Fibroblast of lung (primary cell): ENCODE results near the gene FBN1. TPM values are rescaled to one million over a fixed set of nuclear protein-coding genes. Genes with fewer than 3 reads are reported as not detected.
A peak's percentile ranks its signal among the peaks of the same experiment; 100 is the strongest.

Experiments used
- DNase-seq, 2 donors: peaks; one replicate each; pipeline versions ENCODE4 v3.0.0 to v3.0.0-alpha.2; 2010; ENCODE audit warnings: low read depth in 2 of 2
- H2AFZ ChIP-seq: 2 replicates; pipeline ENCODE4 v1.5.1; 2012; ENCODE audit warnings: low read length, control low read depth, inconsistent platforms
- H3K27ac ChIP-seq: 2 replicates; pipeline ENCODE4 v1.5.1; 2011; ENCODE audit warnings: low read length, control low read depth; ENCODE audit not compliant: insufficient read depth
- H3K27me3 ChIP-seq: 2 replicates; pipeline ENCODE4 v1.5.1; 2011; ENCODE audit warnings: mild to moderate bottlenecking, low read length; ENCODE audit not compliant: control insufficient read depth, insufficient read depth
- H3K36me3 ChIP-seq: 2 replicates; pipeline ENCODE4 v1.5.1; 2011; ENCODE audit warnings: low read length; ENCODE audit not compliant: control insufficient read depth, insufficient read depth
- H3K4me1 ChIP-seq: 2 replicates; pipeline ENCODE4 v1.5.1; 2011; ENCODE audit warnings: low read length; ENCODE audit not compliant: control insufficient read depth, insufficient read depth; ENCODE audit errors: extremely low read depth
- H3K4me2 ChIP-seq: 2 replicates; pipeline ENCODE4 v1.5.1; 2011; ENCODE audit warnings: low read length, control low read depth; ENCODE audit not compliant: insufficient read depth; ENCODE audit errors: extremely low read depth
- H3K4me3 ChIP-seq, 4 experiments: fragments of 200-600 bp in 1 of 4; sonication (generic) in 1 of 4; replicated peaks in 1 of 4; 2 replicates each; pipeline ENCODE4 v1.5.1; 2011 to 2016; ENCODE audit warnings: low read length in 4 of 4, low read depth in 3 of 4, mild to moderate bottlenecking in 3 of 4, control low read depth in 2 of 4, inconsistent platforms in 1 of 4, mixed read lengths in 1 of 4; ENCODE audit not compliant: insufficient read depth in 1 of 4; ENCODE audit errors: control extremely low read depth in 1 of 4
- H3K79me2 ChIP-seq: 2 replicates; pipeline ENCODE4 v1.5.1; 2012; ENCODE audit warnings: mild to moderate bottlenecking, low read length, inconsistent platforms; ENCODE audit not compliant: control insufficient read depth, insufficient read depth
- H3K9ac ChIP-seq: 2 replicates; pipeline ENCODE4 v1.5.1; 2011; ENCODE audit warnings: mild to moderate bottlenecking, low read length, control low read depth; ENCODE audit not compliant: insufficient read depth
- H3K9me3 ChIP-seq: 2 replicates; pipeline ENCODE4 v1.5.1; 2012; ENCODE audit warnings: low read depth, low read length; ENCODE audit not compliant: control insufficient read depth, insufficient read depth
- H4K20me1 ChIP-seq: 2 replicates; pipeline ENCODE4 v1.5.1; 2011; ENCODE audit warnings: low read length; ENCODE audit not compliant: control insufficient read depth, insufficient read depth; ENCODE audit errors: extremely low read depth
- CTCF ChIP-seq, 2 donors: IDR thresholded peaks in 1 of 2; conservative IDR thresholded peaks in 1 of 2; 1 replicate in 1 of 2; 2 replicates in 1 of 2; pipeline ENCODE4 v1.5.1; 2011 to 2012; ENCODE audit warnings: low read length in 2 of 2, control low read depth in 1 of 2, inconsistent platforms in 1 of 2, low read depth in 1 of 2, mild to moderate bottlenecking in 1 of 2
- EZH2 ChIP-seq: IDR thresholded peaks from 2 replicates; pipeline ENCODE4 v1.5.1; 2012; ENCODE audit warnings: low read length, control low read depth, mild to moderate bottlenecking; ENCODE audit errors: missing control alignments
- polyA plus RNA-seq, 2 donors: library from polyadenylated mRNA; depleted of rRNA in 1 of 2; stranded (reverse) in 1 of 2; unstranded in 1 of 2; fragments of >200 nt; gene quantifications; 2 replicates each; pipeline ENCODE4 v1.2.1, GENCODE V29; 2011 to 2012; ENCODE audit warnings: missing spikeins in 1 of 2
- total RNA-seq: library from RNA; depleted of rRNA; stranded (reverse); fragments of >200 nt; gene quantifications from 2 replicates; pipeline ENCODE4 v1.2.1, GENCODE V29; 2014

The FBN1 gene
- total and polyA plus RNA-seq, 2 donors (not counting 1 experiment from before 2014, with no cell fraction given), result 368 to 446 TPM

GRCh38 chr15:48426044-48426443 lies 219.5 kb downstream of the FBN1 start:
- H3K9me3 ChIP-seq, result no peaks in the 10 kb centered on the region
- no peak for DNase-seq
- H3K4me3 ChIP-seq, result no peak overlapping the region
- no peak for TF ChIP-seq CTCF (conservative IDR thresholded peaks at IDR 0.05 in 1 of 2, IDR thresholded peaks at IDR 0.05 in 1 of 2; ENCODE audit: low read depth in 1 of 2, low read length in 2 of 2)
- TF ChIP-seq EZH2, result no peak
- H3K79me2 ChIP-seq, result no peaks in the 10 kb centered on the region
- H3K27ac ChIP-seq, result no peak overlapping the region
- no peaks in the 10 kb centered on the region for H4K20me1 ChIP-seq
- no peak overlapping the region for H3K4me2 ChIP-seq
- peaks cover 14% of the 10 kb centered on the region for H3K4me1 ChIP-seq
- no peak overlapping the region for H3K9ac ChIP-seq
- H2AFZ ChIP-seq, result no peak overlapping the region
- H3K27me3 ChIP-seq, result no peaks in the 10 kb centered on the region
- H3K36me3 ChIP-seq, result peaks cover 14% of the 10 kb centered on the region

- H3K9ac ChIP-seq, result no peak overlapping the region
- no peaks in the 10 kb centered on the region for H3K79me2 ChIP-seq
- no peak overlapping the region for H3K27ac ChIP-seq
- no peak overlapping the region for H3K4me3 ChIP-seq
- H3K27me3 ChIP-seq, result no peaks in the 10 kb centered on the region
- no peak overlapping the region for H2AFZ ChIP-seq
- no peaks in the 10 kb centered on the region for H3K9me3 ChIP-seq
- peaks cover 14% of the 10 kb centered on the region for H3K4me1 ChIP-seq
- H3K36me3 ChIP-seq, result peaks cover 18% of the 10 kb centered on the region
- no peaks in the 10 kb centered on the region for H4K20me1 ChIP-seq
- no peak overlapping the region for H3K4me2 ChIP-seq
- no peak for DNase-seq
- TF ChIP-seq EZH2, result no peak
- no peak for TF ChIP-seq CTCF (conservative IDR thresholded peaks at IDR 0.05 in 1 of 2, IDR thresholded peaks at IDR 0.05 in 1 of 2; ENCODE audit: low read depth in 1 of 2, low read length in 2 of 2)
Observed at GRCh38 chr15:48425051-48425450, 220.5 kb downstream of the FBN1 start.

GRCh38 chr15:48423896-48424475 lies 221.5 kb downstream of the FBN1 start:
- no peak overlapping the region for H2AFZ ChIP-seq
- H3K27ac ChIP-seq, result no peak overlapping the region
- no peak overlapping the region for H3K9ac ChIP-seq
- H3K36me3 ChIP-seq, result peaks cover 18% of the 10 kb centered on the region
- TF ChIP-seq CTCF (conservative IDR thresholded peaks at IDR 0.05 in 1 of 2, IDR thresholded peaks at IDR 0.05 in 1 of 2; ENCODE audit: low read depth in 1 of 2, low read length in 2 of 2), result no peak
- no peak for TF ChIP-seq EZH2
- H3K9me3 ChIP-seq, result no peaks in the 10 kb centered on the region
- H3K79me2 ChIP-seq, result no peaks in the 10 kb centered on the region
- H4K20me1 ChIP-seq, result no peaks in the 10 kb centered on the region
- peaks cover 14% of the 10 kb centered on the region for H3K4me1 ChIP-seq
- DNase-seq, result peak in 1 of 2 donors; percentile 36
- no peak overlapping the region for H3K4me2 ChIP-seq
- H3K27me3 ChIP-seq, result no peaks in the 10 kb centered on the region
- H3K4me3 ChIP-seq, result no peak overlapping the region
